Skeletal muscle tissue (tissue), 4 donors: ENCODE data around the gene DEGS2. TPM values are rescaled to one million over a fixed set of nuclear protein-coding genes. Genes with fewer than 3 reads are reported as not detected.

ENCODE experiments used
- H3K27ac ChIP-seq: one replicate; pipeline ENCODE4 v1.7.0; 2013; ENCODE audit warnings: mild to moderate bottlenecking, low read depth, low read length, inconsistent platforms
- H3K27me3 ChIP-seq, 3 donors: one replicate each; pipeline ENCODE4 v1.7.0; 2013; ENCODE audit warnings: low read length in 3 of 3; ENCODE audit not compliant: control insufficient read depth in 3 of 3, insufficient read depth in 3 of 3
- H3K36me3 ChIP-seq, 3 donors: one replicate each; pipeline ENCODE4 v1.7.0; 2013; ENCODE audit warnings: low read length in 3 of 3; ENCODE audit not compliant: control insufficient read depth in 3 of 3, insufficient read depth in 3 of 3
- H3K4me1 ChIP-seq, 3 donors: one replicate each; pipeline ENCODE4 v1.7.0; 2013; ENCODE audit warnings: low read length in 3 of 3, mild to moderate bottlenecking in 3 of 3; ENCODE audit not compliant: control insufficient read depth in 3 of 3, insufficient read depth in 3 of 3
- H3K4me3 ChIP-seq, 3 donors: one replicate each; pipeline ENCODE4 v1.7.0; 2013; ENCODE audit warnings: low read length in 3 of 3
- H3K9ac ChIP-seq, 3 donors: one replicate each; pipeline ENCODE4 v1.7.0; 2013; ENCODE audit warnings: low read length in 3 of 3, mild to moderate bottlenecking in 3 of 3, moderate library complexity in 2 of 3, low read depth in 1 of 3
- H3K9me3 ChIP-seq, 3 donors: one replicate each; pipeline ENCODE4 v1.7.0; 2013; ENCODE audit warnings: low read length in 3 of 3; ENCODE audit not compliant: control insufficient read depth in 3 of 3
- total RNA-seq: library from RNA; depleted of rRNA; stranded (reverse); fragments of >200 nt; gene quantifications from one replicate; pipeline ENCODE4 v1.2.3, GENCODE V29; 2014
- donor health status: Osteomylitis.

The DEGS2 gene
- total RNA-seq, 1 donor from 2014 or later = 0.52 TPM

DNA sequence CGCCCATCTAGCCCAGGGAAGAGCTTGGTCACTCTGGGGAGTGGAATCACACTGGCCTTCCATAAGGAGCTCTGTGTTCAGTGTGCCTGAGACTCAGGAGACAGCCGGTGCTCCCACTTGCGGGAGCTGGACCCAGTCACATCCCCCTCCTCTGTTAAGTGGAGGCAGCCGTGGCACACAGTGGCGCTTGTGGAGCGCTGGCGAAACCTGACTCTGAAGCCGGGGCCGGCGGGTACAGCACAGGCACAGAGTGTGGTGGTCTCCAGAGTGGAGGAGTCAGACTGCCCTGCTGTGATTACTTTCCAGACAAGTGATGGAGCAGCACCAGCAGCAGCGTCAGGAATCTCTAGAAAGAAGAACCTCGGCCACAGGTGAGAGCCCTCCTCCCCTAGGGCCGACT, 33.0 kb downstream of the DEGS2 start:
- H3K27me3 ChIP-seq = no peaks in the 10 kb centered on the region
- no peaks in the 10 kb centered on the region for H3K9me3 ChIP-seq
- peaks cover 15 to 19% (median 15%) of the 10 kb centered on the region in 3 donors for H3K4me1 ChIP-seq
- H3K36me3 ChIP-seq = peaks cover 14 to 18% (median 17%) of the 10 kb centered on the region in 3 donors
- H3K9ac ChIP-seq = no peak overlapping the region
- H3K27ac ChIP-seq = no peak overlapping the region
- H3K4me3 ChIP-seq = no peak overlapping the region

- no peaks in the 10 kb centered on the region for H3K27me3 ChIP-seq
- peaks cover 13 to 15% (median 14%) of the 10 kb centered on the region in 3 donors for H3K4me1 ChIP-seq
- H3K9me3 ChIP-seq = no peaks in the 10 kb centered on the region
- no peak overlapping the region for H3K9ac ChIP-seq
- H3K4me3 ChIP-seq = no peak overlapping the region
- H3K36me3 ChIP-seq = peaks cover 11 to 17% (median 13%) of the 10 kb centered on the region in 3 donors
- H3K27ac ChIP-seq = no peak overlapping the region
Observed at GRCh38 chr14:100124551-100125088, 34.8 kb downstream of the DEGS2 start.

GRCh38 chr14:100123618-100124017, 35.8 kb downstream of the DEGS2 start:
- H3K27me3 ChIP-seq = no peaks in the 10 kb centered on the region
- H3K4me1 ChIP-seq = peaks cover 5 to 7% (median 6%) of the 10 kb centered on the region in 3 donors
- H3K36me3 ChIP-seq = peaks cover 11 to 17% (median 13%) of the 10 kb centered on the region in 3 donors
- H3K27ac ChIP-seq = no peak overlapping the region
- no peak overlapping the region for H3K4me3 ChIP-seq
- H3K9me3 ChIP-seq = no peaks in the 10 kb centered on the region
- no peak overlapping the region for H3K9ac ChIP-seq

DNA sequence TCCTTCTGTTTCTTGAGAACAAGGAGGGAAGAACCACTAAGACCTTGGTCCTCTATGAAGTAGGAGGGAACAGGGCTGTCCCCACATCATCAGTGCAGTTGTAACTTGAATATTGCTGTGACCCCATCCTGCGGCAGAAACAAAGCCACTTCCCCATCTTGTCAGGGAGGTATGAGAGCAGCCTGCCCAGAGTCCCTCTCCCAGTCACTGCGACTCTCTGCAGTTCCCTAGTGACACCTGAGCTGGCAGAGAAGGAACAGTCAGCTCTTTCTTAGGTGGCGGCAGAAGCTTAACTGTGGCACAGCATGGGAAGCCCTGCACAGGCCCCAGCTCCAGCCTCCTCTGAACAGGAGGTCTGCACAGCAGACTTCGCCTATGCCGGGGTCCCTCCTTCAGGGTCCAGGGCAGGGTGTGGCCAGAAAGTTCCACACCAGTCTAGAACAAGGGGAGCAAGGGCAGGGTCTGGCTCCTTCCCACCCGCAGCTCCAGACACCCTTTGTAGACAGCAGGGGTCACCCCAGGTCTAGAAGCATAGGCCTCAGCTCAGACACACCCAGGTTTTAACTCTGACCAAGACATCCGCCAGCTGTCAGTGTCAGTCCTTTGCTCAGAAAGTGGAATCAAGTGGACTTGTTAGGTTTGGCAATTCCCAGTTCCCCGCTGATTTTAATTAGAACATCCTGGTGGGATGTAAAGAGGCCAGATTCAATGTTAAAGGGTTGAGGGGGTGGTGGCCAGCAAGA, 36.8 kb downstream of the DEGS2 start:
- no peak overlapping the region for H3K27ac ChIP-seq
- peaks cover 11 to 17% (median 13%) of the 10 kb centered on the region in 3 donors for H3K36me3 ChIP-seq
- no peak overlapping the region for H3K9ac ChIP-seq
- H3K9me3 ChIP-seq = no peaks in the 10 kb centered on the region
- H3K4me3 ChIP-seq = no peak overlapping the region
- H3K27me3 ChIP-seq = no peaks in the 10 kb centered on the region
- H3K4me1 ChIP-seq = peaks cover 0 to 4% (median 0%) of the 10 kb centered on the region in 3 donors

GRCh38 chr14:100121643-100122480, 37.6 kb downstream of the DEGS2 start:
- H3K27ac ChIP-seq = no peak overlapping the region
- H3K27me3 ChIP-seq = no peaks in the 10 kb centered on the region
- H3K9ac ChIP-seq = no peak overlapping the region
- H3K4me3 ChIP-seq = no peak overlapping the region
- H3K9me3 ChIP-seq = no peaks in the 10 kb centered on the region
- peaks cover 0 to 4% (median 0%) of the 10 kb centered on the region in 3 donors for H3K4me1 ChIP-seq
- peaks cover 10 to 12% (median 11%) of the 10 kb centered on the region in 3 donors for H3K36me3 ChIP-seq

DNA sequence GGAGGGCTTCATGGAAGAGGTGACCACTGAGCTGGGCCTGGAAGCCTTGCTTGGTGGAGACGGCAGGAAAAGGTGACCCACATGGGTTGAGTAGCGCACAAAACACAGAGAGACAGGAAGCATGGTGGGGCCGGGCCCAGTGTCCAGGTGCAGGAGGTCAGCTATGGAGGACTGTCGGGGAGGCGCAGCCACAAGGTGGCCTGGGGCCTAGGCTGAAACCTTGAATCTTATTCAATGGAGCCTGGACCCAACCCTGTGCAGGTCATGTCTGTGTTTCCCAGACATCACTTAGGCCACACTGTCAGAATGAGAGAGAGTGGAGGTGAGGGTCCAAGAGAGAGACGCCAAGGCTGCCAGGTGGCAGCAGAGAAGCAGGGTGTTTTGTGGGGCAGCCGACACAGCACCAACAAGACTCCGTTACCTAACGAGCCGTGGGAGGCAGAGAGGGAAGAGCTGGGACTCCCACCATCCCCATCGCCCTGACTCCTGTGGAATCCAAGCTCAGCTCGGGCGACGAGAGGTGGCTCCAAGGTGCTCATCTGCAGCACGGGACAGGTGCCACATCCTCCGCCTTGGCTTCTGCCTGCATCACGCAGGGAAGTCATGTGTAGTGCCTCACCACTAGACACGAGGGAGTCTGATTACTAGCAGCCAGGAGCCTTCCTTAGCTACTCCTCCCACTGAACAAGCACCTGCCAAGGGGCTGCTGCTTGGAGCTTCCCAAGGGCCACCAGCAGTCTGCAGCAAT, 38.7 kb downstream of the DEGS2 start:
- Histone ChIP-seq H3K27me3 (no peaks in the 10 kb centered on the region), H3K36me3 (peaks cover 5 to 9% (median 6%) of the 10 kb centered on the region in 3 donors), H3K27ac (no peak overlapping the region), H3K4me3 (no peak overlapping the region), H3K9ac (no peak overlapping the region), H3K9me3 (no peaks in the 10 kb centered on the region), H3K4me1 (peaks cover 0 to 4% (median 0%) of the 10 kb centered on the region in 3 donors)

GRCh38 chr14:100119251-100119650, 40.2 kb downstream of the DEGS2 start:
- Histone ChIP-seq H3K36me3 (peaks cover 5% of the 10 kb centered on the region in 3 donors), H3K27ac (no peak overlapping the region), H3K9me3 (no peaks in the 10 kb centered on the region), H3K4me1 (peaks cover 0 to 4% (median 0%) of the 10 kb centered on the region in 3 donors), H3K4me3 (no peak overlapping the region), H3K27me3 (no peaks in the 10 kb centered on the region), H3K9ac (no peak overlapping the region)

DNA sequence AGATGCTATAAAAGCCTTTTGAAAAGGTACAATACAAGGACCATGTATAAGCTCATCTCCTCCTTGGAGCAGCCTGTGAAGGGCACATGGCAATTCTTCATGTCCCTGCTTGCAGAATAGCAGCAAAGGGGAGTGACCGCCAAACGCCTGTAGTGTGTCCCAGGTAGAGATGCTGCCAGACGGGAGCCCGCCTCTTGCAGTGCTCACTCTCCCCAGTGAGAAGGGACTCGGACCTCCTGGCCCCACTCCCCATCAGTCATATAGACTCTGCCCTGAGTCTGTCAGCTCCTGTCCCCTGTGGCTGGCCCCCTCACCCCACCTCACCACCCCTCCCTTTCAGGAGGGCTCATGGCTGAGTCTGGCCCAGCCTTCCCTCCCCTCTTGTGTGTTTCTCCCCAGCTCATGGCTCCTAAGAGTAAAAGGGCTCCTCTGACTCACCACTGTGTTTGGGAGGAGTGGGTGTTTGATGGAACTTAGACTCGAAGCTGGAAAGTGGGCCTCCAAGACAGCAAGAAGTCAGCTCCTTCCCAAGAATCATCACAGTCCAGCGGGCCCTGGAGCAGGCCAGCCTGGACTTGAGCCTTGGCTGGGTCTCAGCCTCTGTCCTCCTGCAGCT, 40.9 kb downstream of the DEGS2 start:
- Histone ChIP-seq H3K36me3 (peaks cover 0 to under 1% (median under 1%) of the 10 kb centered on the region in 3 donors), H3K4me1 (peaks cover 0 to 4% (median 0%) of the 10 kb centered on the region in 3 donors), H3K27me3 (no peaks in the 10 kb centered on the region)

More for the DNA sequence above, 40.9 kb downstream of the DEGS2 start:
- no peaks in the 10 kb centered on the region for H3K9me3 ChIP-seq
- no peak overlapping the region for H3K9ac ChIP-seq
- no peak overlapping the region for H3K27ac ChIP-seq
- no peak overlapping the region for H3K4me3 ChIP-seq
